Epithelial cell of prostate (primary cell): Measurements from ENCODE around the gene ATP8B4.
"Not testable (repeated sequence)": the region's sequence is repeated elsewhere in the genome, so short reads cannot be mapped to it uniquely, and the experiment has no call there.

Experiments used
- DNase-seq: peaks from one replicate; pipeline ENCODE4 v3.0.0-alpha.2; 2011; ENCODE audit warnings: low read depth, low spot score
- H3K27ac ChIP-seq: fragments of 450-650 bp; 2 replicates; pipeline ENCODE4 v1.5.1; 2017; ENCODE audit warnings: mild to moderate bottlenecking

The ATP8B4 gene

GRCh38 chr15:50112488-50113186 lies 6.4 kb downstream of the ATP8B4 start:
- DNase-seq: no peak
- H3K27ac ChIP-seq: no peak overlapping the region

GRCh38 chr15:50110285-50110684 lies 8.7 kb downstream of the ATP8B4 start:
- no peak overlapping the region for H3K27ac ChIP-seq
- DNase-seq: no peak

- no peak overlapping the region for H3K27ac ChIP-seq
- no peak for DNase-seq
Observed at GRCh38 chr15:50109076-50109987, 9.7 kb downstream of the ATP8B4 start.

GRCh38 chr15:50108461-50108860 lies 10.6 kb downstream of the ATP8B4 start:
- H3K27ac ChIP-seq: no peak overlapping the region
- no peak for DNase-seq

- no peak for DNase-seq
- H3K27ac ChIP-seq: no peak overlapping the region
Observed at GRCh38 chr15:50107591-50108408, 11.2 kb downstream of the ATP8B4 start.

- H3K27ac ChIP-seq: no peak overlapping the region
- DNase-seq: no peak
Observed at GRCh38 chr15:50107157-50107556, 11.9 kb downstream of the ATP8B4 start.

- no peak for DNase-seq
- no peak overlapping the region for H3K27ac ChIP-seq
Observed at GRCh38 chr15:50106457-50106856, 12.6 kb downstream of the ATP8B4 start.

- no peak for DNase-seq
- H3K27ac ChIP-seq: no peak overlapping the region
Observed at GRCh38 chr15:50100486-50100885, 18.5 kb downstream of the ATP8B4 start.

GRCh38 chr15:50098545-50098944 lies 20.5 kb downstream of the ATP8B4 start:
- DNase-seq: no peak
- H3K27ac ChIP-seq: no peak overlapping the region

- no peak for DNase-seq
- no peak overlapping the region for H3K27ac ChIP-seq
Observed at GRCh38 chr15:50095938-50096821, 22.9 kb downstream of the ATP8B4 start.

- not testable (repeated sequence) for DNase-seq, H3K27ac ChIP-seq
Observed at GRCh38 chr15:50089386-50089785, 29.6 kb downstream of the ATP8B4 start.

- DNase-seq: no peak
- H3K27ac ChIP-seq: no peak overlapping the region
Observed at GRCh38 chr15:50084932-50085331, 34.1 kb downstream of the ATP8B4 start.

- no peak overlapping the region for H3K27ac ChIP-seq
- no peak for DNase-seq
Observed at GRCh38 chr15:50083424-50084025, 35.5 kb downstream of the ATP8B4 start.

- no peak for DNase-seq
- H3K27ac ChIP-seq: no peak overlapping the region
Observed at GRCh38 chr15:50082066-50082465, 37.0 kb downstream of the ATP8B4 start.

GRCh38 chr15:50077651-50078050 lies 41.4 kb downstream of the ATP8B4 start:
- H3K27ac ChIP-seq: no peak overlapping the region
- DNase-seq: no peak

GRCh38 chr15:50077176-50077575 lies 41.9 kb downstream of the ATP8B4 start:
- no peak overlapping the region for H3K27ac ChIP-seq

GRCh38 chr15:50075319-50075718 lies 43.7 kb downstream of the ATP8B4 start:
- H3K27ac ChIP-seq: no peak overlapping the region
- DNase-seq: no peak

More at GRCh38 chr15:50077176-50077575, 41.9 kb downstream of the ATP8B4 start:
- no peak for DNase-seq

GRCh38 chr15:50071551-50072258 lies 47.3 kb downstream of the ATP8B4 start:
- DNase-seq: no peak
- no peak overlapping the region for H3K27ac ChIP-seq

GRCh38 chr15:50068016-50068415 lies 51.0 kb downstream of the ATP8B4 start:
- no peak for DNase-seq
- no peak overlapping the region for H3K27ac ChIP-seq
